ENCODE measurements around the gene PHLDB3. TPM values are rescaled to one million over a fixed set of nuclear protein-coding genes. Genes with fewer than 3 reads are reported as not detected.
A peak's percentile ranks its signal among the peaks of the same experiment; 100 is the strongest.

Gene PHLDB3
- total and polyA plus RNA-seq, 4 donors: 5.8 to 23.4 (median 7.9) TPM

- Histone ChIP-seq H3K4me1 (ENCODE audit: control insufficient read depth in 5 of 5, insufficient read depth in 5 of 5, low read length in 5 of 5) (peaks cover 0 to 10% (median 0%) of the 10 kb centered on the region in 5 donors), H3K27me3 (ENCODE audit: control insufficient read depth in 3 of 3, insufficient read depth in 3 of 3, low read length in 2 of 3) (peaks cover 0 to 13% (median 11%) of the 10 kb centered on the region in 3 donors), H3K4me3 (no peak overlapping the region), H3K27ac (ENCODE audit: low read depth in 1 of 2, low read length in 1 of 2) (peak overlapping the region in 1 of 2 donors; percentile 8), H3K36me3 (ENCODE audit: control insufficient read depth in 4 of 4, insufficient read depth in 4 of 4, low read length in 4 of 4) (no peaks in the 10 kb centered on the region), H3K9ac (ENCODE audit: insufficient read depth in 1 of 2, low read length in 2 of 2) (no peak overlapping the region), H3K9me3 (ENCODE audit: control insufficient read depth in 4 of 4, insufficient read depth in 3 of 4, low read length in 3 of 4) (no peaks in the 10 kb centered on the region)
- TF ChIP-seq CTCF (IDR thresholded peaks at IDR 0.05; ENCODE audit: control extremely low read depth, extremely low read depth): no peak
- WGBS, 2 donors: 92 to 94% methylated on average over 4 of the region's 4 CpGs
- ATAC-seq (ENCODE audit: insufficient read depth, low FRiP score) (no peak), DNase-seq (no peak)
Observed at GRCh38 chr19:43468354-43469159, 36.0 kb downstream of the PHLDB3 start.

- Histone ChIP-seq H3K27ac (ENCODE audit: low read depth in 1 of 2, low read length in 1 of 2) (no peak overlapping the region), H3K9ac (ENCODE audit: insufficient read depth in 1 of 2, low read length in 2 of 2) (no peak overlapping the region), H3K36me3 (ENCODE audit: control insufficient read depth in 4 of 4, insufficient read depth in 4 of 4, low read length in 4 of 4) (no peaks in the 10 kb centered on the region), H3K4me3 (no peak overlapping the region), H3K9me3 (ENCODE audit: control insufficient read depth in 4 of 4, insufficient read depth in 3 of 4, low read length in 3 of 4) (no peaks in the 10 kb centered on the region), H3K4me1 (ENCODE audit: control insufficient read depth in 5 of 5, insufficient read depth in 5 of 5, low read length in 5 of 5) (peaks cover 0 to 14% (median 0%) of the 10 kb centered on the region in 5 donors), H3K27me3 (ENCODE audit: control insufficient read depth in 3 of 3, insufficient read depth in 3 of 3, low read length in 2 of 3) (peaks cover 0 to 13% (median 11%) of the 10 kb centered on the region in 3 donors)
- TF ChIP-seq CTCF (IDR thresholded peaks at IDR 0.05; ENCODE audit: control extremely low read depth, extremely low read depth): no peak
- 62 to 71% methylated on average over 4 of the region's 4 CpGs for WGBS, 2 donors
- DNase-seq: no peak
- no peak for ATAC-seq (ENCODE audit: insufficient read depth, low FRiP score)
Observed at GRCh38 chr19:43467730-43468129, 36.8 kb downstream of the PHLDB3 start.

DNA sequence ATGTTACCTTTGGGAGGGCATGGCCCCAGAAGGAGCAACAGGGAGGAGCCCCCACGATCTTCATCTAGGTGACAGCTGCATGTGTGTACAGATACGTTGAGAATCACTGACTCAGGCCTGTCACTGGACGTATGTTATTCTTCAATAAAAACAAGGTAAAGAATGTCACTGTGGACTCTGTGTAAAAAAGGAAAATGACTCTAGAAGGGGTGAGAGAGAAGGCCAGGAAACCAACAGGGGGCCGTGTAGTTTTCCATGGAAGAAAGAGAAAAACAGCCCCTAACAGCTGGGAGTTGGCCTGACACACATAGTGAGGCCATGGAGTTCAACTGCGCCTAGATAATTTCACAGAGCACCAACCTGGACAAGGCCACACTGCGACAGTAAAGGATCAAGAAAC lies 37.3 kb downstream of the PHLDB3 start:
- Histone ChIP-seq H3K9ac (ENCODE audit: insufficient read depth in 1 of 2, low read length in 2 of 2) (no peak overlapping the region), H3K27ac (ENCODE audit: low read depth in 1 of 2, low read length in 1 of 2) (no peak overlapping the region), H3K4me1 (ENCODE audit: control insufficient read depth in 5 of 5, insufficient read depth in 5 of 5, low read length in 5 of 5) (peaks cover 0 to 11% (median 0%) of the 10 kb centered on the region in 5 donors), H3K9me3 (ENCODE audit: control insufficient read depth in 4 of 4, insufficient read depth in 3 of 4, low read length in 3 of 4) (no peaks in the 10 kb centered on the region), H3K4me3 (no peak overlapping the region), H3K27me3 (ENCODE audit: control insufficient read depth in 3 of 3, insufficient read depth in 3 of 3, low read length in 2 of 3) (peaks cover 0 to 13% (median 11%) of the 10 kb centered on the region in 3 donors), H3K36me3 (ENCODE audit: control insufficient read depth in 4 of 4, insufficient read depth in 4 of 4, low read length in 4 of 4) (no peaks in the 10 kb centered on the region)
- WGBS, 2 donors: 84 to 87% methylated on average over 6 of the region's 6 CpGs
- TF ChIP-seq CTCF (IDR thresholded peaks at IDR 0.05; ENCODE audit: control extremely low read depth, extremely low read depth): no peak
- DNase-seq: no peak
- ATAC-seq (ENCODE audit: insufficient read depth, low FRiP score): no peak
